OCI-LY1 (cell line): ENCODE measurements around the gene TNNT1.
"Not testable (repeated sequence)": the region's sequence is repeated elsewhere in the genome, so short reads cannot be mapped to it uniquely, and the experiment has no call there.

Experiments used
- H2AFZ ChIP-seq: fragments of 200-600 bp; sonication (generic), shearing (Covaris generic); 2 replicates; pipeline ENCODE4 v1.6.0; 2014; ENCODE audit warnings: antibody characterized with exemption, mild to moderate bottlenecking, low read length
- H3F3A ChIP-seq: fragments of 200-600 bp; sonication (generic), shearing (Covaris generic); 2 replicates; pipeline ENCODE4 v1.6.0; 2014; ENCODE audit warnings: mild to moderate bottlenecking, antibody characterized with exemption, low read length, moderate library complexity; ENCODE audit not compliant: insufficient read depth
- H3K27ac ChIP-seq: fragments of 200-600 bp; sonication (generic); 2 replicates; pipeline ENCODE4 v1.5.1; 2014; ENCODE audit warnings: low read length, mixed run types, mild to moderate bottlenecking, low read depth; ENCODE audit not compliant: poor library complexity, severe bottlenecking
- H3K27me3 ChIP-seq: fragments of 200-600 bp; sonication (generic); 2 replicates; pipeline ENCODE4 v1.6.0; 2014; ENCODE audit warnings: antibody characterized with exemption, mild to moderate bottlenecking, low read length, moderate library complexity; ENCODE audit not compliant: insufficient read depth
- H3K36me3 ChIP-seq: fragments of 200-600 bp; sonication (generic); 2 replicates; pipeline ENCODE4 v1.6.1; 2014; ENCODE audit warnings: mild to moderate bottlenecking, antibody characterized with exemption, low read length, moderate library complexity, mixed read lengths; ENCODE audit not compliant: insufficient read depth
- H3K4me1 ChIP-seq: fragments of 200-600 bp; sonication (generic); 2 replicates; pipeline ENCODE4 v1.5.1; 2014; ENCODE audit warnings: mild to moderate bottlenecking, low read length, moderate library complexity; ENCODE audit not compliant: insufficient read depth, severe bottlenecking
- H3K4me2 ChIP-seq: fragments of 200-600 bp; sonication (generic), shearing (Covaris generic); 2 replicates; pipeline ENCODE4 v1.6.1; 2014; ENCODE audit warnings: low read length
- H3K4me3 ChIP-seq: fragments of 200-600 bp; sonication (generic); 2 replicates; pipeline ENCODE4 v1.5.1; 2014; ENCODE audit warnings: low read length, low read depth, mild to moderate bottlenecking, mixed read lengths; ENCODE audit not compliant: poor library complexity, severe bottlenecking
- H3K79me2 ChIP-seq: fragments of 200-600 bp; shearing (Covaris generic); 2 replicates; pipeline ENCODE4 v1.6.1; 2016; ENCODE audit warnings: mixed run types, low read length, mixed read lengths; ENCODE audit not compliant: insufficient read depth
- H3K9ac ChIP-seq: fragments of 200-600 bp; sonication (generic), shearing (Covaris generic); 2 replicates; pipeline ENCODE4 v1.6.1; 2014; ENCODE audit warnings: mild to moderate bottlenecking, low read length, mixed read lengths
- H3K9me2 ChIP-seq: fragments of 200-600 bp; sonication (generic), shearing (Covaris generic); 2 replicates; pipeline ENCODE4 v1.6.1; 2014; ENCODE audit warnings: low read depth, mild to moderate bottlenecking, low read length, mixed read lengths
- H3K9me3 ChIP-seq: fragments of 200-600 bp; shearing (Covaris generic); 2 replicates; pipeline ENCODE4 v1.6.1; 2014; ENCODE audit warnings: low read length, mixed read lengths
- H4K20me1 ChIP-seq: fragments of 200-600 bp; sonication (generic), shearing (Covaris generic); 2 replicates; pipeline ENCODE4 v1.6.0; 2016; ENCODE audit warnings: mild to moderate bottlenecking, low read length; ENCODE audit not compliant: insufficient read depth
- EZH2 ChIP-seq: fragments of 200-600 bp; sonication (generic), shearing (Covaris generic); IDR thresholded peaks from 2 replicates; pipeline ENCODE4 v1.8.0; 2017; ENCODE audit warnings: borderline replicate concordance, mixed run types, mild to moderate bottlenecking, antibody characterized with exemption, low read length, moderate library complexity, mixed read lengths
- TF ChIP-seq, protein P1 (sequence below): fragments of 200-600 bp; sonication (generic), shearing (Covaris generic); IDR thresholded peaks from 2 replicates; pipeline ENCODE4 v1.5.1; 2017; ENCODE audit warnings: mild to moderate bottlenecking, antibody characterized with exemption, low read length, moderate library complexity, mixed read lengths

TNNT1 gene

DNA sequence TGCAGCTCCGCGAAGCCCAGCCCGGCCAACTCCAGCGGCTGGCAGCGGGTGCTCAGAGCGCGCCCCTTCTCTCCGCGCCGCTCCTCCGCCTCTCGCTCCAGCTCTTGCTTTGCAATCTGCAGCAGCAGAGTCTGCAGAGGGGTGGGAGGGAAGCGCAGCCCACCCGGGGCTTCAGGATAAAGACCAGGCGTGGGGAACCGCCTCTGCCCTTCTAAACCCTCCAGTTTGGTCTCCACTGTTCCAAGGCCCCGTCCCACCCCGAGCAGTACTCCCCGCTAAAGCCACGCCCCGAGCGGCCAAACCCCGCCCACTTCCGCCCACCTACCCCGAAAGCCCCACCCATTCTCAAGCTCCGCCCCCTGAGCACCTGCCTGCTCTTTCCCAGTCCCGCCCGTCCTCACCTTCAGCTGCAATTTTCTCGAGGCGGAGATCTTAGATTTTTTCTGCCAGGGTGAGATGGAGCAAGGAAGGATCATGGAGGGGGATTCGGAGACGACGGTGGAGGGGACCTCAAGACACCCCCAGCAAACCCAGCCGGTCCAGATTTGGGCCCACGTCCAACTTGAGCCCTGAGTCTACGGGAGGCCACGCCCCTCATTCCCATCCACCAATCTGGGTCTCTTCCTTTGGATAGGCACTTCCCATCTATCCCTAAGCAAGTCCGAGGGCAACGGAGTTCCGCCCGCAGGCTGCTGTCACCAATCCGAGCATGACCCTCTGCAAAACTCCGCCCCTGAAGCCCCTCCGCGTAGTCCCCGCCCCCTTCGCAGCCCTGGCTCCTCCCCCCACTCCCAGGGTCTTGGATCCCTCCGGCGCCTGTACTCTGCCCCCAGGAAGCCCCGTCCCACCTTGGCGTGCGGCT lies 7.4 kb upstream of the TNNT1 start:
- no peaks in the 10 kb centered on the region; the same call in 1 of the 2 replicates for H3K36me3 ChIP-seq
- H3K79me2 ChIP-seq = no peaks in the 10 kb centered on the region
- H4K20me1 ChIP-seq = no peaks in the 10 kb centered on the region
- H3F3A ChIP-seq = no peaks in the 10 kb centered on the region
- no peak overlapping the region for H3K9ac ChIP-seq
- H3K9me3 ChIP-seq = peaks cover 4% of the 10 kb centered on the region; the same call in 1 of the 2 replicates
- H3K4me3 ChIP-seq = no peak overlapping the region
- no peaks in the 10 kb centered on the region for H3K27me3 ChIP-seq
- no peak overlapping the region for H3K4me2 ChIP-seq
- TF ChIP-seq, protein P1, sequence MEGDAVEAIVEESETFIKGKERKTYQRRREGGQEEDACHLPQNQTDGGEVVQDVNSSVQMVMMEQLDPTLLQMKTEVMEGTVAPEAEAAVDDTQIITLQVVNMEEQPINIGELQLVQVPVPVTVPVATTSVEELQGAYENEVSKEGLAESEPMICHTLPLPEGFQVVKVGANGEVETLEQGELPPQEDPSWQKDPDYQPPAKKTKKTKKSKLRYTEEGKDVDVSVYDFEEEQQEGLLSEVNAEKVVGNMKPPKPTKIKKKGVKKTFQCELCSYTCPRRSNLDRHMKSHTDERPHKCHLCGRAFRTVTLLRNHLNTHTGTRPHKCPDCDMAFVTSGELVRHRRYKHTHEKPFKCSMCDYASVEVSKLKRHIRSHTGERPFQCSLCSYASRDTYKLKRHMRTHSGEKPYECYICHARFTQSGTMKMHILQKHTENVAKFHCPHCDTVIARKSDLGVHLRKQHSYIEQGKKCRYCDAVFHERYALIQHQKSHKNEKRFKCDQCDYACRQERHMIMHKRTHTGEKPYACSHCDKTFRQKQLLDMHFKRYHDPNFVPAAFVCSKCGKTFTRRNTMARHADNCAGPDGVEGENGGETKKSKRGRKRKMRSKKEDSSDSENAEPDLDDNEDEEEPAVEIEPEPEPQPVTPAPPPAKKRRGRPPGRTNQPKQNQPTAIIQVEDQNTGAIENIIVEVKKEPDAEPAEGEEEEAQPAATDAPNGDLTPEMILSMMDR = no peak
- TF ChIP-seq EZH2 = no peak
- no peaks in the 10 kb centered on the region for H3K9me2 ChIP-seq
- H3K27ac ChIP-seq = no peak overlapping the region
- no peak overlapping the region for H2AFZ ChIP-seq
- H3K4me1 ChIP-seq = no peaks in the 10 kb centered on the region

DNA sequence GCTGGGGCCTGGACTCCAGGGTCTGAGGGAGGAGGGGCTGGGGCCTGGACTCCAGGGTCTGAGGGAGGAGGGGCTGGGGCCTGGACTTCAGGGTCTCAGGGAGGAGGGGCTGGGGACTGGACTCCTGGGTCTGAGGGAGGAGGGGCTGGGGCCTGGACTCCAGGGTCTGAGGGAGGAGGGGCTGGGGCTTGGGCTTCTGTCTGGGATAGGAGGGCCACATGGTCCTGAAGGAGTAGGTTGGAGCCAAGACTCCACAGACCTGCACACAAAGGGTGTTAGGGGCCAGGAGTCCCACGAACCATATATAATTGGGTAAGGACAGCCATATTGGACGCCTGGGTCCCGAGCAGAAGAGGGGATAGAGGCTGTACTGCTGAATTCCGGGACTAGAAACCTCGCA lies 6.8 kb upstream of the TNNT1 start:
- not testable (repeated sequence) for H3K9me2 ChIP-seq, H3K4me2 ChIP-seq, H3K27ac ChIP-seq, H3F3A ChIP-seq, H3K27me3 ChIP-seq, H2AFZ ChIP-seq, H3K36me3 ChIP-seq, H3K79me2 ChIP-seq, H3K9me3 ChIP-seq, H3K4me1 ChIP-seq, H3K9ac ChIP-seq, H3K4me3 ChIP-seq, H4K20me1 ChIP-seq

DNA sequence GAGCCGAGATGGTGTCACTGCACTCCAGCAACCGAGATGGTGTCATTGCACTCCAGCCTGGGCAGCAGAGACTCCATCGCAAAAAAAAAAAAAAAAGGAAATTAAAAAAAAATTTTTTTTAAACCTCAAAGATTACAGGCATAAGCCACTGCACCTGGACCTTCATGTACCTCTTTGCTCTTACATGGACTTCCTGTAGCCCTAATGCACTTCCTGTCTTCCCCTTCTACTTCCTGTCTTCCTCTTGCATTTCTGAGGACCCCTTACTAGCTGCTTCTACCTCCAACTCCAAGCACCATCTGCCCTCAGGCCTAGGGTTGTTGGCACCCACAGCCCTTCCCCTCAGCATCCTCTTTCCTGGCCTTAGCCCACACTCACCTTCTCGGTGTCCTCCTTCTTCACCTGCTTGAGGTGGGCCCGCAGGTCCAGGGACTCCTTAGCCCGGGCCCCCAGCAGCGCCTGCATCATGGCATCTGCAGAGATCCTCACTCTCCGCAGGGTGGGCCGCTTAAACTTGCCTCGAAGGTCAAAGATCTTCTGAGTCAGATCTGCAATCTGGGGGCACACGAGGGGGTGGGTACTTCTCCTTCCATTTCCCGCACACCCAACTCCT lies 4.8 kb upstream of the TNNT1 start:
- Histone ChIP-seq H2AFZ (0 out of 2 replicates have a peak overlapping the region, but pooled peaks have one; percentile 49), H3F3A (no peaks in the 10 kb centered on the region), H3K36me3 (no peaks in the 10 kb centered on the region; the same call in 1 of the 2 replicates), H3K4me2 (no peak overlapping the region), H3K79me2 (no peaks in the 10 kb centered on the region), H3K27ac (no peak overlapping the region), H3K4me1 (no peaks in the 10 kb centered on the region), H3K9me2 (no peaks in the 10 kb centered on the region), H3K9me3 (peaks cover 4% of the 10 kb centered on the region; the same call in 1 of the 2 replicates), H3K9ac (no peak overlapping the region), H3K4me3 (no peak overlapping the region), H4K20me1 (no peaks in the 10 kb centered on the region), H3K27me3 (no peaks in the 10 kb centered on the region)
- no peak for TF ChIP-seq EZH2
- TF ChIP-seq, protein P1 = no peak
